Measurements from ENCODE around the gene CYP26C1.

Gene CYP26C1

GRCh38 chr10:93059975-93060886 lies at the start of gene CYP26C1:
CYP26C1 (plus strand) TSS chr10:93060798; CDS start chr10:93061264, 466 bp downstream.
- in situ Hi-C loops (cut with MboI; ENCODE audit: low pct_unique_long_range_greater_than_20kb, low sequenced_read_pairs), result no loop called here
- DNase-seq, result no peak

GRCh38 chr10:93015722-93016121 lies 44.9 kb upstream of the CYP26C1 start:
- in situ Hi-C loops (cut with MboI; ENCODE audit: low pct_unique_long_range_greater_than_20kb, low sequenced_read_pairs), result no loop called here
- DNase-seq, result no peak

- no peak for DNase-seq
- in situ Hi-C loops (cut with MboI; ENCODE audit: low pct_unique_long_range_greater_than_20kb, low sequenced_read_pairs), result no loop called here
Observed at GRCh38 chr10:93023013-93023650, 37.5 kb upstream of the CYP26C1 start.

- DNase-seq, result no peak
- in situ Hi-C loops (cut with MboI; ENCODE audit: low pct_unique_long_range_greater_than_20kb, low sequenced_read_pairs), result no loop called here
Observed at GRCh38 chr10:93026072-93026471, 34.5 kb upstream of the CYP26C1 start.

GRCh38 chr10:93027508-93027907 lies 33.1 kb upstream of the CYP26C1 start:
- no peak for DNase-seq
- in situ Hi-C loops (cut with MboI; ENCODE audit: low pct_unique_long_range_greater_than_20kb, low sequenced_read_pairs), result no loop called here

- in situ Hi-C loops (cut with MboI; ENCODE audit: low pct_unique_long_range_greater_than_20kb, low sequenced_read_pairs), result no loop called here
- no peak for DNase-seq
Observed at GRCh38 chr10:93028883-93029282, 31.7 kb upstream of the CYP26C1 start.

GRCh38 chr10:93030409-93030808 lies 30.2 kb upstream of the CYP26C1 start:
- in situ Hi-C loops (cut with MboI; ENCODE audit: low pct_unique_long_range_greater_than_20kb, low sequenced_read_pairs), result no loop called here
- DNase-seq, result no peak

GRCh38 chr10:93032105-93032808 lies 28.3 kb upstream of the CYP26C1 start:
- in situ Hi-C loops (cut with MboI; ENCODE audit: low pct_unique_long_range_greater_than_20kb, low sequenced_read_pairs), result no loop called here
- no peak for DNase-seq

- DNase-seq, result no peak
- in situ Hi-C loops (cut with MboI; ENCODE audit: low pct_unique_long_range_greater_than_20kb, low sequenced_read_pairs), result no loop called here
Observed at GRCh38 chr10:93032809-93033137, 27.8 kb upstream of the CYP26C1 start.

- DNase-seq, result no peak
- in situ Hi-C loops (cut with MboI; ENCODE audit: low pct_unique_long_range_greater_than_20kb, low sequenced_read_pairs), result no loop called here
Observed at GRCh38 chr10:93034426-93034825, 26.2 kb upstream of the CYP26C1 start.

- in situ Hi-C loops (cut with MboI; ENCODE audit: low pct_unique_long_range_greater_than_20kb, low sequenced_read_pairs), result no loop called here
- no peak for DNase-seq
Observed at GRCh38 chr10:93039110-93039509, 21.5 kb upstream of the CYP26C1 start.

GRCh38 chr10:93039721-93040120 lies 20.9 kb upstream of the CYP26C1 start:
- in situ Hi-C loops (cut with MboI; ENCODE audit: low pct_unique_long_range_greater_than_20kb, low sequenced_read_pairs), result no loop called here
- DNase-seq, result peak; percentile 88

GRCh38 chr10:93054486-93054885 lies 6.1 kb upstream of the CYP26C1 start:
- DNase-seq, result no peak
- in situ Hi-C loops (cut with MboI; ENCODE audit: low pct_unique_long_range_greater_than_20kb, low sequenced_read_pairs), result no loop called here

GRCh38 chr10:93058139-93058538 lies 2.5 kb upstream of the CYP26C1 start:
- DNase-seq, result no peak
- in situ Hi-C loops (cut with MboI; ENCODE audit: low pct_unique_long_range_greater_than_20kb, low sequenced_read_pairs), result no loop called here

GRCh38 chr10:93060887-93061593 lies 442 bp downstream of the CYP26C1 start:
- in situ Hi-C loops (cut with MboI; ENCODE audit: low pct_unique_long_range_greater_than_20kb, low sequenced_read_pairs), result no loop called here
- DNase-seq, result no peak

GRCh38 chr10:93061594-93062513 lies 1.3 kb downstream of the CYP26C1 start:
- in situ Hi-C loops (cut with MboI; ENCODE audit: low pct_unique_long_range_greater_than_20kb, low sequenced_read_pairs), result no loop called here

GRCh38 chr10:93062514-93063143 lies 2.0 kb downstream of the CYP26C1 start:
- in situ Hi-C loops (cut with MboI; ENCODE audit: low pct_unique_long_range_greater_than_20kb, low sequenced_read_pairs), result no loop called here
- no peak for DNase-seq

More at GRCh38 chr10:93061594-93062513, 1.3 kb downstream of the CYP26C1 start:
- DNase-seq, result no peak
